Measurements from ENCODE around the gene CIITA.
A peak's percentile ranks its signal among the peaks of the same experiment; 100 is the strongest.

Gene CIITA

GRCh38 chr16:10981697-10982216, 104.8 kb downstream of the CIITA start:
- DNase-seq (ENCODE audit: low spot score): peak; percentile 58

DNA sequence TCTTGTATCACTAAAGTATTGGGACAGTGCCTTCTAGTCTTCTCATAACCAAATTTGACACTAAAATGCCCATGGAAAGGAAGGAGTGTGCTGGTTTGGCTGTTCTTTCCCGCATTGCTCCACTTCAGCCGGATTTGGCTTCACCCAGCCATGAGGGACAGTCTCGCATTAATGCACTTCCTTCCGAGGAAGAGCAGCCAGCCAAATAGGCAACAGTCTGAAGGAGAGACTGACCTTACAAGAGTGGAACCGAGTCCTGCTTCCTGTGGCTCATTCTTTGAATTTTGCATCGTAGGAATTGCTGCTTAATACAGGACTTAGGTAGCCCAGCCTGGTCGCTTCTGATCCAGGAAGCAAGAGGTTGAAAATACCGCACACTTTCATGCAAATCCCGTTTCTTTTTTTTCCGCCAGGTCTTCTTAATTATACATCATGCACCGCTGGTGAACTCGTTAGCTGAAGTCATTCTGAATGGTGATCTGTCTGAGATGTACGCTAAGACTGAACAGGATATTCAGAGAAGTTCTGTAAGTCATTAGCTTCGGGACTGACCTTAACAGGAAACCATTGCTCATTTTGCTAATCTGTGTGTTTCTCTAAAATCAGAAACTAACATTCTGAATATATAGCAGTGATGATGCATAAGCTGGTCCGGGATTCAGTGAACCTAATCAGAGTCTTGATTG, 105.6 kb downstream of the CIITA start:
- no peak for DNase-seq (ENCODE audit: low spot score)

DNA sequence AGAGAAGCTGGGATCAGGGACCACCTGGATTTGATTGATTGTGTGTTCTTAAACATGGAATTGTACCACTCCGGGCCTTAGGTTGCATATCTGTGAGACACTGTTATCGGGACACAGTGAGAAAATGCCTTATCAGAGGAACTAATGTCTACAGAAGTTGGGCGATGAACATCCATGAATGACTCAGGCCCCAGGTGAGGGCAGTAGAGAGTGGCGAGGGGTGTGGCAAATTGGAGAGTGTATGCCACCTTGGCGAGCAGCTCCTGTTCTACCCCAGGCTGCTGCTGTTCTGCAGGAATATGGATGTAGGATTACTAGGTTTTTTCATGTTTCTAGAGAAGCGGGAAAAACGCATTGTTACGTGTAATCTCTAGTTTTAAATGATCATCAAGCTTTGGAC, 106.2 kb downstream of the CIITA start:
- DNase-seq (ENCODE audit: low spot score): no peak

- no peak for DNase-seq (ENCODE audit: low spot score)
Observed at GRCh38 chr16:10984509-10984908, 107.5 kb downstream of the CIITA start.

All from SK-N-DZ (cell line).